HG02763 (cell line): ENCODE measurements around the gene MAML3.

Experiments used
- ATAC-seq: cut with Tn5 transposase; IDR thresholded peaks from one replicate; pipeline ENCODE4 v1.9.1; 2021; ENCODE audit warnings: mild to moderate bottlenecking, moderate library complexity; ENCODE audit not compliant: unreplicated experiment

Gene MAML3

GRCh38 chr4:140153718-140154571 lies at the start of gene MAML3:
Gene MAML3, minus strand, starts transcription at chr4:140154184. Its CDS starts 857 bp downstream, at chr4:140153327.
- ATAC-seq: peak; percentile 41

DNA sequence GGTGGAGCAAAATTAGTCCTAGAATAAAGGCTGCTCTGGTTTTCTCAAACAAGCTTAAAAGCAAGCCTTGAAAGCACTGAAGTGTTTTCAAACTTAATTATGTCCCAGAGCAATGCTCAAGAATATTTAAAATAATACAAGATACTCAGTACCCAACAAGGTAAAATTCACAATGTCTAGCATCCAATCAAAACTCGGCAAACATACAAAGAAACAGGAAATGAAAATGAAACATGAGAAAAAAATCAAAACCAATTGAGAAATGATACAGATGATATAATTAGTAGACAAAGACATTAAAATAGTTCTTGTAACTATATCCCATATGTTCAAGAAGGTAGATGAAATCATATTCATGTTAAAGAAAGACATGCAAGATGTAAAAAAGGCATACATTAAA lies 45.0 kb upstream of the MAML3 start:
- no peak for ATAC-seq

DNA sequence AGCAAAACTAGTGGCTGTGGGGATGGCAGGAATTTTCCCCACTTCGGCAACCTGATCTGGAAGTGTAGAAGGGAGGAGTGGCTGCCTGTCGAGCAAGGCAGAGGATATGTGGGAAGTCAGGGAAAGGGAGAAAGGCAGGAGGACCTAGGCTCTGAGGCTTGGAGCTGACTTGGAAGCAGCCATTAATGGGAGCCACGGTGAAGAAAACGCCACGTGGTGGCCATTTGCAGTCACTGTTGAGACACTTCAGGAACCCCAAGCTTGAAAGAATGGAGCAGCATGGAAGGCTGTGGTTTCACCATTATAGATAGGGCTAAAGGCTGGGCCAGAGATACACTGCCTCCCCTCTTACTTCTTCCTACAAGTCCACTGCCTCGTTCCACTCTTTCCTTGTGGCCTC lies 41.8 kb upstream of the MAML3 start:
- ATAC-seq: no peak

- ATAC-seq: no peak
These were observed 35.8 kb upstream of the MAML3 start for GRCh38 chr4:140189805-140190204.

GRCh38 chr4:140188975-140189374 lies 35.0 kb upstream of the MAML3 start:
- ATAC-seq: no peak

GRCh38 chr4:140187316-140187695 lies 33.3 kb upstream of the MAML3 start:
- no peak for ATAC-seq

GRCh38 chr4:140186651-140187315 lies 32.8 kb upstream of the MAML3 start:
- no peak for ATAC-seq

- no peak for ATAC-seq
These were observed 32.1 kb upstream of the MAML3 start for GRCh38 chr4:140186082-140186438.

- no peak for ATAC-seq
These were observed 31.6 kb upstream of the MAML3 start for GRCh38 chr4:140185412-140186081.

DNA sequence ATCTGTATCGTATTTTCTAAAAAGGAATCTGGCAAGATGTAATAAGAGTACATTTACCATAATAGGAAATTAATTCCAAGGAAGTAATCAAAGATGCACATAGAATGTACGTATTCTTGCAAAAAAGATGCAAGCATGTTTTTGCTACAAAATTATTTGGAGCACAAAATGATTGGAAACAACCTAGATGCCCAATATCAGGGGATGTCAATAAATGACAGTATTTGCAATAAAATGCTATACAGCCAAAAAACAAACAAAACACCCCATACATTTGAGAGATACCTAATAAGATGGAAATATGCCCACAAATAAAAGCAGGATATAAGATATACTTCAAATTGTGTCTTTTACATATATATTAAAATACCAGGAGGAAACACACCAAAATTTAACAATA lies 29.3 kb upstream of the MAML3 start:
- ATAC-seq: no peak

DNA sequence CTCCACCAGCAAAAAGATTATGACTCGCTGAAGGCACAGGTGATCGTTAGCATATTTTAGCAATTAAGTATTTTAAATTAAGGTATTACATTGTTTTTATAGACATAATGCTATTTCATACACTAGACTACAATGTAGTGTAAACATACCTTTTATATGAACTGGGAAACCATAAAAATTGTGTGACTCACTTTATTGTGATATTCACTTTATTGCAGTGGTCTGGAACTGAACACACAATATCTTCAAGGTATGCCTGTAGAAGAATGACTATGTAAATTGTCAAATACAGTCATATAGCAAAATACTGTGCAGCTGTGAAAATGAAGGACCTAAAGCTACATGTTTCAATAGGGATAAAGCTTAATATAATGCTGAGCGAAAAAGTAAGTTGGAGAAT lies 26.6 kb upstream of the MAML3 start:
- ATAC-seq: no peak

DNA sequence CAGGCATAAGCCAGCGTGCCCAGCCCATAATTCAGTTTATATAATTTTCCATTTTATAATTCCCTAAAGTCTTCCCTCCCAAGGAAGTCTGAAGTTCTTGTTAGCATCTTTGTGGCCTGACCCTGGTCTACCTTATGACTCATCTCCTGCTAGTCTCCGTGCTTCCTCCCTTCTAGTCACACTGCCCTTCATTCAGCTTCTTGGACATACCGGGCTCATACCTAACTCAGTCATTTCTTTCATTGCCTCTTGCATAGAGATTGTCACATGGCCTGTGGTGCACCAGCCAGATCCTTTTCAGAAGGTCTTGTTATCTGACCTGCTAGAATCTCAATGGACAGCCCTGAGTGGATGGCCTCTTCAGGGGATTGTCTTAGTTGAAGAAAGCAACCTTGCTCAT lies 22.8 kb upstream of the MAML3 start:
- ATAC-seq: no peak

DNA sequence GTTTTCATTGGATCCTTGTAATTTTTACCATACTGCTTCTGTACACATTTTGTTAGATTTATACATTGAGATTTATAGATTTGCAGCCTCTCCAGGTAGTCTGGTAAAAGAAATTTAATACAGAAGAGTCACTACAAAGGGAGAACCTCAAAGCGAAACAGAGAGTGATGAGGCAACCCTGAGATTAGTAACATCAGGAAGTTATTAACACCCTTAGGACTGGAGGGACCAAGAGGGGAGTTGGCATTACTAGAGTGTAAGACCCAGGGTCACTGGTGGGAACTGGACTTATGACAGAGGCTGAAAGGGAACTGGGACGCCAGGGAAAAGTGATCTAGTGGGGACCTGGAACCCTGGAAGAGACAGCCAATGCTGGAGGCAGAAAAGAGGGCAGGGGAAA lies 20.6 kb upstream of the MAML3 start:
- no peak for ATAC-seq

GRCh38 chr4:140172960-140173359 lies 19.0 kb upstream of the MAML3 start:
- ATAC-seq: no peak

GRCh38 chr4:140170299-140170698 lies 16.3 kb upstream of the MAML3 start:
- no peak for ATAC-seq

- no peak for ATAC-seq
These were observed 15.0 kb upstream of the MAML3 start for GRCh38 chr4:140168936-140169335.

DNA sequence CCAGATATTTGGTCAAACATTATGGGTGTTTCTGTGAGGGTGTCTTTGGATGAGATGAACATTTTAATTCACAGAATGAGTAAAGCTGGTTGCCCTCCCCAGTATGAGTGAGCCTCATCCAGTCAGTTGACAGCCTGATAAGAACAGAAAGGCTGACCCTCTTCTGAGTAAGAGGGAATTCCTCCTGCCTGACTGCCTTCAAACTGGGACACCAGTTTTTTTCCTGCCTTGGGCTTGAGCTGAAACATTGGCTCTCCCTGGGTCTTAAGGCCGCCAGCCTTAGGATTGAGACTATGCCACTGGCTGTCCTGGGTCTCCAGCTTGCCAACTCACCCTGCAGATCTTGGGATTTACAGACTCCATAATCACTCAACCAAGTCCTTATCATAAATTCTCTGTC lies 14.5 kb upstream of the MAML3 start:
- ATAC-seq: no peak

DNA sequence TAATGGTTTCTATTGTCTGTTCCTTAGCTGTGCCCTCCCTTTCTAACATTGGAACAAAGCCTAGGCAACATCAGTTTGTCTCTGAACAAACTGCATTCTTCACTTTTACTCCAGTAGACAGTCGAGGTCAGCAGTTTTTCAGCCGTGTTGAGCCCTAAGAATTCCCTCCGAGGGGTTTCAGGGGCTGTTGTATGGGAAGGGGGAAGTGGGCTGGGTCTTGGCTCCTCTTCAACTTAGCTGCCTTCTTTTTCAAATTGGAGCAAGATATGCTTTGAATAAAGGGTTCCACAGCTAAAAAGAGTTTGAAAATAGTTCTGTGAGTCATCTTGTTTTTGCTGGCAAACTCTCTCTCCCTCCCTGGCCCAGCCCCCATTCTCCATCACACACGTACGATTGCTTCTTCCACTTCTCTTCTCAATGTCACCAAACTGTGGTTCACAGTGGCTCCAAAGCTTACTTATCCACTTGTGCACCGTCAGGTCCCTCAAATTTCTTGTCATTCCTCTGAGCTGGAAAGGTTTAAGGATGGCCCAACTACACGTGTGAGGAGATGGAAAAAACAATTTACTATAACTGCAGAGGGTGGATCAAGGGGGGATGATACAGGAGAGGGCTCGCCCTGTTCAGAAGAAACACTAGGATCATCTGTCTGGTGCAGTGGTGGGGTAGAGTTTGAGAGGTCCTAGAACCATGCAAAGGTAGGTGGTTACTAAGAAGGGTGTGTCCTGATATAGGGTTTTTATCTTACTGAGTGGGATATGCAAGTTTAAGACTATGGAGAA lies 9.2 kb upstream of the MAML3 start:
- ATAC-seq: no peak

GRCh38 chr4:140162596-140162995 lies 8.6 kb upstream of the MAML3 start:
- no peak for ATAC-seq

DNA sequence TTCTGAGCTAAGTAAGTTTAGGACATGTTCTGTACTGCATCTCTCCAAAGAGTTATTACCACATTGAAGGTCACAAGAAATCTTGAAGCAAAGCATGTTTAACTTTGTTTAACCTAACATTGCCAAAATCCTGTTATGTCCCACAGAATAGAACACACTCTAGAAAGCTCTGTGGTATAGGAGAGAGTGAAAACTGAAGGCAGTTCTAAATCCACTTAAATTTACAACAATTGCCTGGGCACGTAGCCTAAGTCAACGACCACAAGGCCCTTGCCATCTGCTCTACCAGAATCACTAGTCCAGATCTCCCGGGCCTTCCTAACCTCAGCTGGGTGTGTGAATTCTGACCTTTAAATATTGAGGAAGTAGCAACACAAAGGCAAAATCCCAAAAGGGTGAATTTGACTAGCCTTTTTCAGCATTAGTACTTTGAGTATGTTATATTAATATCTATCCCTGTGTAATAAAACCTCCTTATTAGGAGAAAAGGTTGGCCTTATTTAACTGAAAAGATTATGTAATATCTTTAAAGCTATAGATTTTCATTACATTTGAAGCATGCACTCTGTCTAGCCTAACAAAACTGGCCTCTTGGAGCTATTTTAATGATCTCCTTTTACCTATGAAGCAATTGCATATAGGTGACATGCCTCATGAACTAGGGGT lies 4.5 kb upstream of the MAML3 start:
- no peak for ATAC-seq

DNA sequence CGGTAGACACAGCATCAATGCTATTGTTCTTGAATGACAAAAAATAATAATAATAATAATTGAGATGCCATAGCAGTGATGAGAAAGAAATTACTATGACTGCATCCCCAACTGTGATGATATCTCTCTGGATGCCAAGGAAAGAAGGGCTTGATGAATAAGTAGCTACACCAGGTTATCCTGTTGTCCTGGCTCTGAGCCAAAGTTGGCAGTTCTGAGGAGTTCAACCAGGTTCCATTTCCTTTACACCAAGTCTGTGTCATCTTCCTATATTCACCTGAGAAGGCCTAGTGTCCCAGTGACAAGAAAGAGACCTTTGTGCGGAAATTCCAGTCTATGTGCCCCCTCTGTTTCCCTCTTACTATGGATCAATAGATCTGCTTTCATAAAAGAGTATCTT lies 3.4 kb upstream of the MAML3 start:
- ATAC-seq: no peak
